Measurements from ENCODE around the gene C2CD4A.
A peak's percentile ranks its signal among the peaks of the same experiment; 100 is the strongest.

The C2CD4A gene

DNA sequence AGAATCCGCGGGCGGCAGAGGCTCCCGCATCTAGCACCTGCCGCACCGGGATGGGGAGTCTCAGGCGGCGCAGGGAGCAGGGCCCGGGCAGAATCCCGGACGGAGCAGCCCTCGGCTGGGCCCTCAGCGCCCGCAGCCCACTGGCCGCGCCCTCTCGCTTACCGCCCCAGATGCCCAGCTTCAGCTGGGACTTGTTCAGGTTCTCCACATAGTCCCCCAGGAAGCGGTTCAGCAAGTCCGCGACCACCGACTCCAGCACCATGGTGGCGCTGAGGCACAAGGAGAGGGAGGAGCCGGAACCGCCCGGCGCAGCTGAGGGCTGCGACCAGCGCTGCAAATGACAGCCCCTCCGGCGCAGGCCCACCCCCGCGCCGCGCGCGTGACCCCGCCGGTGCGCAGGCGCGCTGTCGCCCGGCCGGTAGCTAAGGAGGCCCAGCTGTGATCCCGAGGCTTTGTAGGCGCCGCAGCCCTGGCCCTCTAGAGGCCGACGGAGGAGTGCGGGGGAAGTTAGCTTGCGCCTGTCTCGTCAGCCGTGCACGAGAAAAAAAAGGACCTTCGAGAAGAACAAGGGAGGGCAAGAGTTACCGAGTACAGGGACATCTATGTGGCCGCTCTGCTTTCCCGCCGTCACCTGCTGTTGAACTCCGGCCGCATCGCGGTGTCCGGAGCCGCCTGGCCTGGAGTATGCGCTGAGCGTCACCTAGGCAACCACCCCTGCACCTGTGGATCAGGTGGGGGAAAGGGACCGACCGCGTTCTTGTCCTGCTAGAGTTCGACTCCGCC, 6.5 kb upstream of the C2CD4A start, which contains the start of gene VPS13C:
VPS13C (minus strand) TSS at position 335 of the 783 bp plus-strand sequence; CDS start at position 262, 73 bp downstream.
- peaks cover 59% of the 10 kb centered on the region for H3K27me3 ChIP-seq (ENCODE audit: insufficient read depth, insufficient read length)
- no peaks in the 10 kb centered on the region for H3K4me1 ChIP-seq (ENCODE audit: insufficient read depth, insufficient read length)
- peak within 1 kb of the TSS; percentile 61 for H3K4me3 ChIP-seq (ENCODE audit: insufficient read length, low read depth)
- no peaks in the 10 kb centered on the region for H3K9me3 ChIP-seq (ENCODE audit: insufficient read depth, low read length)
- DNase-seq (ENCODE audit: low read depth, low spot score) = peak; percentile 85
- no peak for TF ChIP-seq SUZ12 (IDR thresholded peaks at IDR 0.05; ENCODE audit: extremely low read depth, insufficient read depth, insufficient read length)
- no peak for TF ChIP-seq YY1 (IDR thresholded peaks at IDR 0.05; ENCODE audit: insufficient read depth, insufficient read length)
- no peak for TF ChIP-seq ZNF274 (IDR thresholded peaks at IDR 0.05; ENCODE audit: low read depth, low read length)
- peak within 1 kb of the TSS; percentile 88 for H3K9ac ChIP-seq (ENCODE audit: insufficient read length, low read depth)
- no peaks in the 10 kb centered on the region for H3K36me3 ChIP-seq (ENCODE audit: insufficient read depth, insufficient read length, low read length)

DNA sequence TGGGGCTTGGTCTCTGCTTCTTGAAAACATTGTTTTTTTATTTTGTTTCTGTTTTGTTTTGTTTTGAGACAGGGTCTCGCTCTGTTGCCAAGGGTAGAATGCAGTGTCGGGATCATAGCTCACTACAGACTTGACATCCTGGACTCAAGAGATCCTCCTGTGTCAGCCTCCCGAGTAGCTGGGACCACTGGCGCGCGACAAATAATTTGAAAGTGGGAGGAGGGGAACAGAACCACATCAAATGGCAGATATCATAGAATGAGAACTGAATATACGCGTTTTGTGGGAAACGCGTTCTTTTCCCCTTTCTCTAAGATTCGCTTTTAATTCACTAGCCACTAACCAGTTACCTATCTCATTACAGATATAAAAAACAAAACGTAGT, 5.9 kb upstream of the C2CD4A start:
- Histone ChIP-seq H3K9me3 (ENCODE audit: insufficient read depth, low read length) (no peaks in the 10 kb centered on the region), H3K9ac (ENCODE audit: insufficient read length, low read depth) (peak overlapping the region; percentile 58), H3K4me3 (ENCODE audit: insufficient read length, low read depth) (peak overlapping the region; percentile 61), H3K36me3 (ENCODE audit: insufficient read depth, insufficient read length, low read length) (no peaks in the 10 kb centered on the region), H3K27me3 (ENCODE audit: insufficient read depth, insufficient read length) (peaks cover 64% of the 10 kb centered on the region), H3K4me1 (ENCODE audit: insufficient read depth, insufficient read length) (no peaks in the 10 kb centered on the region)
- no peak for DNase-seq (ENCODE audit: low read depth, low spot score)
- TF ChIP-seq SUZ12 (IDR thresholded peaks at IDR 0.05; ENCODE audit: extremely low read depth, insufficient read depth, insufficient read length) (no peak), ZNF274 (IDR thresholded peaks at IDR 0.05; ENCODE audit: low read depth, low read length) (no peak), YY1 (IDR thresholded peaks at IDR 0.05; ENCODE audit: insufficient read depth, insufficient read length) (no peak)

DNA sequence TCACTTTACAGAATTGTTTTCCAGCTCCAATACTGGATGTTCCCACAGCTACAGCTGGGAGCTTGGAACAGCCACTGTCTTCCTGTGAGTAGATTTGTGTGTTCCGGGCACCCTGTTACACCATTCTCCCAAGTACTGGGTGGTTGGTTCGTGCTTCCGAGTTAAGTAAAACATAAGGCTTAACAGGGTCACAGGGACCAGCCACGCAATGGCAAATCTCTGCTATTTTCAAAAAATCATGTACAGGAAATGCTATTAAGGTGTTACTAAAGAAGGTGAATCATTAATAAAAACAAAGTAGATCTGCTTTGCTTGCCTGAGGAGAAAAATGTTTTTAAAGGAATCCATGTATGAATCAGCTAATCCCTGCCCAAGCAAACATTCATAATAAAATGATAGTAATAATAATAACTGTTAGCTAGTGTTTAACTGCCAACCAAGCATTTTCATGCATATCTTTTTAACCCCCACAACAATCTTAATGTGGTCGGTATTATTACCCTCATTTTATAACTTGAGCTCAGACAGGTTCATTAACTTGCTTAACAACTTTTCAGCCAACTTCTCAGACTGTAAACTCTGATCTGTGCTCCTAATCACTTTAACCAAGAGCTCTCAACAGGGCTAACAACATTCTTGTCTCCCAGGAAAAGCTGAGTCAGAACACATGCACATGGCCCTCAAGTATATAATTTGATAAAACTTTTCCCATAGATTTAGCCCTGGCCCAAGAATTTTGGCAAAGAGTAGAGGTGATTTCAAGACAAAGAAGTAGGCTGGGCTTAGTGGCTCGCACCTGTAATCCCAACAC, 2.7 kb upstream of the C2CD4A start:
- no peak for DNase-seq (ENCODE audit: low read depth, low spot score)
- Histone ChIP-seq H3K4me1 (ENCODE audit: insufficient read depth, insufficient read length) (no peaks in the 10 kb centered on the region), H3K36me3 (ENCODE audit: insufficient read depth, insufficient read length, low read length) (no peaks in the 10 kb centered on the region), H3K4me3 (ENCODE audit: insufficient read length, low read depth) (no peak overlapping the region), H3K9ac (ENCODE audit: insufficient read length, low read depth) (no peak overlapping the region), H3K9me3 (ENCODE audit: insufficient read depth, low read length) (0 out of 2 replicates have a peak, but pooled peaks cover 4% of the 10 kb centered on the region), H3K27me3 (ENCODE audit: insufficient read depth, insufficient read length) (peaks cover 86% of the 10 kb centered on the region)
- TF ChIP-seq YY1 (IDR thresholded peaks at IDR 0.05; ENCODE audit: insufficient read depth, insufficient read length) (no peak), ZNF274 (IDR thresholded peaks at IDR 0.05; ENCODE audit: low read depth, low read length) (no peak), SUZ12 (IDR thresholded peaks at IDR 0.05; ENCODE audit: extremely low read depth, insufficient read depth, insufficient read length) (no peak)

DNA sequence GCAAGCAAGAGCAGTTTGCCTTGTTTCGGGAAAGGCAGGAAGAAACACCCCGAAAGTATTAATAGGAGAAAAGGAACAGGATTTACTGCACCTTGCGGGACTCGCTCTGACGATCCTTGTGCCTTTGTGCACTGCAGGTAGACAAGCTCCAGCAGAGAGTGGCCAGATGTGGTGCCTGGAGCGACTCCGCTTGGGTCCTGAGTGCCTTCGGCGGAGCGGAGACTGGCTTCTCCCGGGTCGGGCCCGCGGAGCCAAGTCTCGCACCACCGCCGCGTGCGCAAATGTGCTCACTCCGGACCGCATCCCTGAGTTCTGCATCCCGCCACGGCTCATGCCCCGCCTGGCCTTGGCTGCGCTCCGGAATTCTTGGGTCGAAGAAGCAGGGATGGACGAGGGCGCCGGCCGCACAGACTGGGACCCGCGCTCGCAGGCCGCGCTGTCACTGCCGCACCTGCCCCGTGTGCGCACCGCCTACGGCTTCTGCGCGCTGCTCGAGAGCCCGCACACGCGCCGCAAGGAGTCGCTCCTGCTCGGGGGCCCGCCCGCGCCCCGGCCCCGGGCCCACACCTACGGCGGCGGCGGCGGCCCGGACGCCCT, 769 bp downstream of the C2CD4A start:
- no peaks in the 10 kb centered on the region for H3K4me1 ChIP-seq (ENCODE audit: insufficient read depth, insufficient read length)
- peak overlapping the region; percentile 36 for H3K4me3 ChIP-seq (ENCODE audit: insufficient read length, low read depth)
- H3K36me3 ChIP-seq (ENCODE audit: insufficient read depth, insufficient read length, low read length) = no peaks in the 10 kb centered on the region
- H3K9ac ChIP-seq (ENCODE audit: insufficient read length, low read depth) = peak overlapping the region; percentile 65
- 0 out of 2 replicates have a peak, but pooled peaks cover 4% of the 10 kb centered on the region for H3K9me3 ChIP-seq (ENCODE audit: insufficient read depth, low read length)
- DNase-seq (ENCODE audit: low read depth, low spot score) = no peak
- H3K27me3 ChIP-seq (ENCODE audit: insufficient read depth, insufficient read length) = peaks cover 62% of the 10 kb centered on the region
- TF ChIP-seq SUZ12 (IDR thresholded peaks at IDR 0.05; ENCODE audit: extremely low read depth, insufficient read depth, insufficient read length) (no peak), ZNF274 (IDR thresholded peaks at IDR 0.05; ENCODE audit: low read depth, low read length) (no peak), YY1 (IDR thresholded peaks at IDR 0.05; ENCODE audit: insufficient read depth, insufficient read length) (no peak)

DNA sequence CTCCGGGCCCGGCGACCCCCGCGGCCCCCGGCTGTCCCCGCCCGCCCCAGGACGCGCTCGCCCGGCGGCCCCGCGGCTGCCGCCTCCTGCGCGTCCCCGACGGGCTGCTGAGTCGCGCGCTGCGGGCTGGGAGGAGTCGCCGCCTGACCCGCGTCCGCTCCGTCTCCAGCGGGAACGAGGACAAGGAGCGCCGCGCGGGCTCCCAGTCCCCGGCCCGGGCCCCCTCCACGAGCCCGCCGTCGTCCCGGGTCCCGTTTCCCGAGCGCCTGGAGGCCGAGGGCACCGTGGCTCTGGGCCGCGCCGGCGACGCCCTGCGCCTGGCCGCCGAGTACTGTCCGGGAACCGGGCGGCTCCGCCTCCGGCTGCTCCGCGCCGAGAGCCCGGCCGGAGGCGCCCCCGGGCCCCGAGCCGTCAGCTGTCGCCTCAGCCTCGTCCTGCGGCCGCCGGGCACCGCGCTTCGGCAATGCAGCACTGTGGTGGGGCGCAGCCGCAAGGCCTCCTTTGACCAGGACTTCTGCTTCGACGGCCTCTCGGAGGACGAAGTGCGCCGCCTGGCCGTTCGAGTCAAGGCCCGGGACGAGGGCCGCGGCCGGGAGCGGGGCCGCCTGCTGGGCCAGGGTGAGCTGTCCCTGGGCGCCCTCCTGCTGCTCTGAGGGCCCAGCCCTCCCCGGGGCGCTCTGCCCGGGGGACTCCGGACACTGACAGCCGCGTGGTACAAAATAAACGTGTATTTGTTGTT, 1.5 kb downstream of the C2CD4A start:
- no peak for TF ChIP-seq YY1 (IDR thresholded peaks at IDR 0.05; ENCODE audit: insufficient read depth, insufficient read length)
- TF ChIP-seq ZNF274 (IDR thresholded peaks at IDR 0.05; ENCODE audit: low read depth, low read length) = no peak
- TF ChIP-seq SUZ12 (IDR thresholded peaks at IDR 0.05; ENCODE audit: extremely low read depth, insufficient read depth, insufficient read length) = no peak
- peak overlapping the region; percentile 58 for H3K9ac ChIP-seq (ENCODE audit: insufficient read length, low read depth)
- H3K36me3 ChIP-seq (ENCODE audit: insufficient read depth, insufficient read length, low read length) = no peaks in the 10 kb centered on the region
- H3K27me3 ChIP-seq (ENCODE audit: insufficient read depth, insufficient read length) = peaks cover 56% of the 10 kb centered on the region
- peak overlapping the region; percentile 42 for H3K4me3 ChIP-seq (ENCODE audit: insufficient read length, low read depth)
- H3K9me3 ChIP-seq (ENCODE audit: insufficient read depth, low read length) = 0 out of 2 replicates have a peak, but pooled peaks cover 4% of the 10 kb centered on the region
- no peaks in the 10 kb centered on the region for H3K4me1 ChIP-seq (ENCODE audit: insufficient read depth, insufficient read length)
- DNase-seq (ENCODE audit: low read depth, low spot score) = no peak

DNA sequence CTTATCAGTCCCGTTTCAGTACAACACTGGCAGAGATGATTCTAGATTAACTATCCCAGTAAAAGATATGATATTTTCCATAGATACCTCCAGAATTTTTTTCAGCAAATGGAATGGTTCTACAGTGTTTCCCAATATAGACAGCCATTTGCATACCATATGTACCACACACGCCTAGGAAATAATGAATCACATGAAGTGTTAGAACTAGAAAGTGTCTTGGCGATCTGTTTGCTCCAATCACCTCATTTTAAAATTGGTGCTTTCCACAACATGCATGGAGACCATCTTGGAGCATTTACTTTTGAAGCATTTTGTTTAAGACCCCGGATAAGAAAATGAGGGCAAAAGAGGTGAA, 2.0 kb downstream of the C2CD4A start:
- H3K9me3 ChIP-seq (ENCODE audit: insufficient read depth, low read length) = 0 out of 2 replicates have a peak, but pooled peaks cover 4% of the 10 kb centered on the region
- peak overlapping the region; percentile 58 for H3K9ac ChIP-seq (ENCODE audit: insufficient read length, low read depth)
- no peaks in the 10 kb centered on the region for H3K4me1 ChIP-seq (ENCODE audit: insufficient read depth, insufficient read length)
- TF ChIP-seq SUZ12 (IDR thresholded peaks at IDR 0.05; ENCODE audit: extremely low read depth, insufficient read depth, insufficient read length) (no peak), ZNF274 (IDR thresholded peaks at IDR 0.05; ENCODE audit: low read depth, low read length) (no peak), YY1 (IDR thresholded peaks at IDR 0.05; ENCODE audit: insufficient read depth, insufficient read length) (no peak)
- H3K36me3 ChIP-seq (ENCODE audit: insufficient read depth, insufficient read length, low read length) = no peaks in the 10 kb centered on the region
- peaks cover 50% of the 10 kb centered on the region for H3K27me3 ChIP-seq (ENCODE audit: insufficient read depth, insufficient read length)
- no peak for DNase-seq (ENCODE audit: low read depth, low spot score)
- H3K4me3 ChIP-seq (ENCODE audit: insufficient read length, low read depth) = peak overlapping the region; percentile 42

Data from NT2/D1 (cell line).